Retinal pigment epithelial cell (primary cell): ENCODE results near the gene AP2S1.
"Not testable (repeated sequence)": the region's sequence is repeated elsewhere in the genome, so short reads cannot be mapped to it uniquely, and the experiment has no call there.

Source experiments
- DNase-seq: peaks from one replicate; pipeline ENCODE4 v3.0.0-alpha.2; 2010; ENCODE audit warnings: low read depth
- H3K4me3 ChIP-seq: 2 replicates; pipeline ENCODE4 v1.5.1; 2011; ENCODE audit warnings: mild to moderate bottlenecking, low read length, control low read depth, moderate library complexity
- TF ChIP-seq, protein P1 (sequence below): conservative IDR thresholded peaks from 2 replicates; pipeline ENCODE4 v1.5.1; 2011; ENCODE audit warnings: low read depth, low read length, control low read depth, inconsistent platforms

Gene AP2S1

DNA sequence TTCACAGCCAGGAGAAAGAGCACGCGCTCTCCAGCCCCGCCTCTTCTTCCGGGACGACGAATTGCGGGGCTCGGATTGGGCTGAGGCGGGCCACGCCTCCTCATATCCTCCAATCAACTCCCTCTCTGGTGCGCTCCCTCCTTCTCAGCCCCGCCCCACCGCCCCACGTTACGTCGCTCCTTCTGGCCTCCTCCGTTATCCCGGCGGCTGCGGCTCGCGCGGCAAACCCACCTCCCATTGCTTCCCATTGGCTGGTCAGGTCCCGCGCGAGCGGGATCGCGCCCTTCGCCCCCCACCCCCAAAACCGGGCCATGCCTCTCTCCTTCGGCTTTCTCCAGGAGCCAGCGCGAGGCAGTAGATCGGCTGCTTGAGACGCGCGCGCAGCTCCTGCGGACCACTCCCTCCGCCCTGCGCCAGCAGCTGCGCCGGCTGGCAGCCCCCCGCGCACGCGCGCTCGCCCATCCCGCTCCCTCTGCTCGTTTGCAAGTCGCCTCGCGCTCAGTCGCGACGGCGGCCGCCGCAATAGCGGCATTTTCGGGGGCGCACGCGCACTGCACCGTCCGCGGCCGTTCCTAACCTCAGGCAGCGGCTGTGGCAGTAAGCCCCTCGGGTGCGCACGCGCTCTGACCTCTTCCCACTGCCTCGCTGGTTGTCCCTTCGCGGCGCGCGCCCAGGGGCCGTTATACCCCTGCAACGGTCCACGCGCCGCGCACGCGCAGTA, 9.6 kb upstream of the AP2S1 start:
- H3K4me3 ChIP-seq: peak overlapping the region; percentile 68
- DNase-seq: peak; percentile 92
- TF ChIP-seq, protein P1, sequence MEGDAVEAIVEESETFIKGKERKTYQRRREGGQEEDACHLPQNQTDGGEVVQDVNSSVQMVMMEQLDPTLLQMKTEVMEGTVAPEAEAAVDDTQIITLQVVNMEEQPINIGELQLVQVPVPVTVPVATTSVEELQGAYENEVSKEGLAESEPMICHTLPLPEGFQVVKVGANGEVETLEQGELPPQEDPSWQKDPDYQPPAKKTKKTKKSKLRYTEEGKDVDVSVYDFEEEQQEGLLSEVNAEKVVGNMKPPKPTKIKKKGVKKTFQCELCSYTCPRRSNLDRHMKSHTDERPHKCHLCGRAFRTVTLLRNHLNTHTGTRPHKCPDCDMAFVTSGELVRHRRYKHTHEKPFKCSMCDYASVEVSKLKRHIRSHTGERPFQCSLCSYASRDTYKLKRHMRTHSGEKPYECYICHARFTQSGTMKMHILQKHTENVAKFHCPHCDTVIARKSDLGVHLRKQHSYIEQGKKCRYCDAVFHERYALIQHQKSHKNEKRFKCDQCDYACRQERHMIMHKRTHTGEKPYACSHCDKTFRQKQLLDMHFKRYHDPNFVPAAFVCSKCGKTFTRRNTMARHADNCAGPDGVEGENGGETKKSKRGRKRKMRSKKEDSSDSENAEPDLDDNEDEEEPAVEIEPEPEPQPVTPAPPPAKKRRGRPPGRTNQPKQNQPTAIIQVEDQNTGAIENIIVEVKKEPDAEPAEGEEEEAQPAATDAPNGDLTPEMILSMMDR: no peak

GRCh38 chr19:46859637-46860124, 9.0 kb upstream of the AP2S1 start:
- TF ChIP-seq, protein P1: no peak
- H3K4me3 ChIP-seq: peak overlapping the region; percentile 35
- no peak for DNase-seq

- peak overlapping the region; percentile 40 for H3K4me3 ChIP-seq
- DNase-seq: peak; percentile 72
- TF ChIP-seq, protein P1: peak; percentile 83
Observed at GRCh38 chr19:46856062-46857022, 5.7 kb upstream of the AP2S1 start.

- H3K4me3 ChIP-seq: not testable (repeated sequence)
Observed at GRCh38 chr19:46854698-46855097, 4.1 kb upstream of the AP2S1 start.

DNA sequence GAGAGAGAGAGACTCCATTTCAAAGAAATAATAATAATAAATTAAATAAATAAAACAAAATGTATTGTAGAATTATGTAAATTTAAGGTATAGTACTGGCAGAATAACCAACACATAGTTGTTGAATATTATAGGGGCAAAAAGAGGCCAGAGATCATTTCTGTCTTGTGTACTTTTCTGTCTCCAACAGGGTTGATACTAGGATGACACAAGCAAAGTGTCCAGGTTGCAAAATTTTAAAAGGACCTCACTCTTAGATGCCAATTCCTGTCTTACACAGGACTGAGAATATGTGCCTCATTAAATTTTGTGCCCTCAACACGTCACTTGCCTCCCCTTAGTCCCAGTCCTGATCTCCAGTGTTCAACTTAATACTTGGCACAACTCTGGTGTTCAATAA, 2.2 kb upstream of the AP2S1 start:
- TF ChIP-seq, protein P1: no peak
- DNase-seq: no peak
- no peak overlapping the region for H3K4me3 ChIP-seq

More at GRCh38 chr19:46854698-46855097, 4.1 kb upstream of the AP2S1 start:
- not testable (repeated sequence) for DNase-seq

DNA sequence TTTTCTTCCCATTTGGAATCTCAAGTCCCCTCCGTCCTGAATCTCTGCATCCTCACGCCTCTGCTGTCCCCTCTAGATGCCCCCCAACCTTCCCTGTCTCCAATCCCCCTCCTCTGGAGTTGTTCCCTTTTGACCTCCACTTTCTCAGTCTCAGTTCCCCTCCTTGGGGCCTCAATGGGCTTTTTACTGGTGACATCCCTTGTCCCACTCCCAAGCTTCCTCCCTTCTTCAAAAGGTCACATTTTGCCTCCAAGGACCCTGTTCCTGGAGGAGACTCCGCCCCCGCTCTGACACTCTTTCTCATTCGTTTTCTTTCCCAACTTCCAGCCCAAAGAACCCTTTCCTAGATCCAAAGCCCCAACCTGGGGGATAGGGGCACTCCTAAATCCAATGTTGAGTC, 1.0 kb downstream of the AP2S1 start:
- TF ChIP-seq, protein P1: no peak
- no peak for DNase-seq
- peak overlapping the region; percentile 90 for H3K4me3 ChIP-seq

GRCh38 chr19:46848389-46848788, 2.3 kb downstream of the AP2S1 start:
- TF ChIP-seq, protein P1: no peak
- no peak overlapping the region for H3K4me3 ChIP-seq
- DNase-seq: no peak
